SIG-M5 (cell line): ENCODE measurements around the gene SP4.

Source experiments
- DNase-seq: peaks from one replicate; lab custom pipeline; 2025; lab: John Stamatoyannopoulos, UW

The SP4 gene

GRCh38 chr7:21427871-21428658 is at the start of gene SP4:
TSS of gene SP4 (plus strand) at chr7:21428083. CDS start at chr7:21428252, 169 bp downstream.
- peak; percentile 63 for DNase-seq

GRCh38 chr7:21383227-21384220 is 44.4 kb upstream of the SP4 start:
- DNase-seq, result no peak

DNA sequence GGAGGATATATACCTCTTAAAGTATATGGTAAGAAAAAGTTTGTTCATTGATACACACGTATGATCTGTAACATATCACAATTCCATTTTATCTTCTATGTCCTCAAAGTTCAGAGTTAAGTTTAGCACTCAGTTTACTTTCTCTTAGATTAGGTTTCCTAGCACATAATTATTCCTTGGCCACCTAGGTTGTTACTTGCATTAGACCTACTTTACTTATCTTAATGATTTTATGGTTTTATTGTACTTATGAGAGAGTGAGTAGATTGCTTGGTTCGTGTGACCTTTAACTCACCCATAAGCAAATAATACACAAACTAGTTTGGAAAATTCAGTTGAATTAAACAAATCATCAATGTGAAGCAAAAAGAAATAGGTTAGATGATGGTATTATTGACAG is 33.9 kb upstream of the SP4 start:
- DNase-seq, result no peak

DNA sequence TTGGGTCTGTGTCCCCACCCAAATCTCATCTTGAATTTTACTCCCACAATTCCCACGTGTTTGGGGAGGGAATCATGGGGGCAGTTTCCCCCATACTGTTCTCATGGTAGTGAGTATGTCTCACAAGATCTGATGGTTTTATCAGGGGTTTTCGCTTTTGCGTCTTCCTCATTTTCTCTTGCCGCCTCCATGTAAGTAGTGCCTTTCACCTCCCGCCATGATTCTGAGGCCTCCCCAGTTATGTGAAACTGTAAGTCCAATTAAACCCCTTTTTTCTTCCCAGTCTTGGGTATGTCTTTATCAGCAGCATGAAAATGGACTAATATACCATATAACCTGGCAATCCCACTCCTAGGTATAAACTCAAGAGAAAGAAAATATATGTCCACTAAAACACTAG is 25.9 kb upstream of the SP4 start:
- no peak for DNase-seq

- no peak for DNase-seq
These were observed 19.9 kb upstream of the SP4 start for GRCh38 chr7:21407796-21408480.

GRCh38 chr7:21408481-21408820 is 19.4 kb upstream of the SP4 start:
- DNase-seq, result no peak

DNA sequence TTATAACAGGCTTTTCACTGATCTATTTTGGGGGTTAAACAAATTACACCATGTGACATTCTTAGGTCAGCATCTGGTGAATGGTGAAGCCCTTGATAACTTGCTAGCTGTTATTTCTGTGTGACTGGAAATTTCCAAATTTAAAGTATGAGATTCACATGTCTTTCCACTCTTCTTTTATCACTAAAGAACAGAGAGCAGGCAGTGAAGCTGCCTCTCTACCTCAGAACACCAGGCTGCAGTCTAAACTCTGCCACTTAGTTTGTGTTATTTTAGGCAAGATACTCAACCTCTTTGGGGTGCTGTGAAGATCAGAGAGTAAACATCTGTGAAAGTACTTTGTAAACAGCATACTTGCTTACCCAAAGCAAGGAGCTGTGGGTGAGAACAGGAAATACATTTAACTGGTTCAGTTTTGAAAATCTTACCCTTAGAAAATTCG is 15.5 kb upstream of the SP4 start:
- no peak for DNase-seq

- DNase-seq, result no peak
These were observed 14.9 kb upstream of the SP4 start for GRCh38 chr7:21412957-21413356.

DNA sequence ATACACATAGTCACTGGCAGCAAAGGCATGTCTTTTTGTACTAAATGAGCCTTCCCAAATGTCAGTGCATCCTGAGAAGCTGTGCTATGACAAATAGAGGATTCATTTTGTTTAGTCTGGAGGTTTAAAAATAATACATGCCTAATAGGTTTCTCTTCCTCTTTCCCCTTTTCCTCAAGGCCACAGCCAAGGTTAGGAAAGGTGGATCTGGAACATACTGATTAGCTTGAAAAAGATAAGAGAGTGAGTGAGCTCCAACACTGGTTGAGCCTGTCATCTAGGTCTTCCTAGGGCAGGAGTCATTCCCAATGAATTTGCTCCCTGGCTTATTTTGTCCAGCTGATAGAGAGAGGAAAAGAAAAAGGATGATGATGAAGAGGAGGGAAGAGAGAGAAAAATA is 14.4 kb upstream of the SP4 start:
- DNase-seq, result no peak

GRCh38 chr7:21414795-21415393 is 13.0 kb upstream of the SP4 start:
- no peak for DNase-seq

DNA sequence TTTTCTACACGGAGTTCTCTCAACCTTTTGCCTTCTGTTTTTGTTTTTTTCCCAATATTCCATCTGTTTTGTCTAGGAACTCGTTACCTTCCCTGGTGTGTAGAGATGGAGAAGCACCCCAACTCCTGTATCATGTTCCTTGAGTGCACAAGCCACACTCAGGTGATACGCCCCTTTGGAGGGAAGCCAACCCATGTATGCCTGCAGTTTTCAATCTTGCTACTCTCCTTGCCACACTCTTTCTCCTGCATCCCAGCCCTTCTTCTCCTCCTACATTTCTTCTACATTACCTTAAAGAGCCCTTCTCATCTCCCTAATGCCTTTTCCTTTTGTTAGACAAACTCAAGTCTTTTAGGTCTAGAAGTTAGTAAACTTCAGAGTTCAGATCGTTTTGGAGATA is 10.2 kb upstream of the SP4 start:
- no peak for DNase-seq

GRCh38 chr7:21422751-21423150 is 5.1 kb upstream of the SP4 start:
- no peak for DNase-seq

- DNase-seq, result no peak
These were observed 2.6 kb upstream of the SP4 start for GRCh38 chr7:21425290-21425689.

GRCh38 chr7:21426286-21427181 is 1.3 kb upstream of the SP4 start:
- no peak for DNase-seq

- peak; percentile 94 for DNase-seq
These were observed 557 bp upstream of the SP4 start for GRCh38 chr7:21427182-21427870.

- DNase-seq, result no peak
These were observed 717 bp downstream of the SP4 start for GRCh38 chr7:21428659-21428941.

GRCh38 chr7:21429021-21429420 is 1.1 kb downstream of the SP4 start:
- no peak for DNase-seq

DNA sequence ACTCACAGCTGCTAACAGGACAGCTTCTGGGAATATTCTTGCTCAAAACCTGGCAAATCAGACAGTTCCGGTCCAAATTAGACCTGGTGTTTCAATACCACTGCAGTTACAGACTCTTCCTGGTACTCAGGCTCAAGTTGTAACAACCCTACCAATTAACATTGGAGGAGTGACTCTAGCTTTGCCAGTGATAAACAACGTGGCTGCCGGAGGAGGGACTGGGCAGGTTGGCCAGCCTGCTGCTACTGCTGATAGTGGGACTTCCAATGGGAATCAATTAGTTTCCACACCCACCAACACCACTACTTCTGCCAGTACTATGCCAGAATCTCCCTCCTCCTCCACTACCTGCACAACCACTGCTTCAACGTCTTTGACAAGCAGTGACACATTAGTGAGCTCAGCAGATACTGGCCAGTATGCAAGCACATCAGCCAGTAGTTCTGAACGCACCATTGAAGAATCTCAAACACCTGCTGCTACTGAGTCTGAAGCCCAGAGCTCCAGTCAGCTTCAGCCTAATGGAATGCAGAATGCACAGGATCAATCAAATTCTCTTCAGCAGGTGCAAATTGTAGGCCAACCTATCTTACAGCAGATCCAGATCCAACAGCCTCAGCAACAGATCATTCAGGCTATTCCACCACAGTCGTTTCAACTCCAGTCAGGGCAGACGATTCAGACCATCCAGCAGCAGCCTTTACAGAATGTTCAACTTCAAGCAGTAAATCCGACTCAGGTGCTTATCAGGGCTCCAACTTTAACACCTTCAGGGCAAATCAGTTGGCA is 2.1 kb downstream of the SP4 start:
- DNase-seq, result no peak

DNA sequence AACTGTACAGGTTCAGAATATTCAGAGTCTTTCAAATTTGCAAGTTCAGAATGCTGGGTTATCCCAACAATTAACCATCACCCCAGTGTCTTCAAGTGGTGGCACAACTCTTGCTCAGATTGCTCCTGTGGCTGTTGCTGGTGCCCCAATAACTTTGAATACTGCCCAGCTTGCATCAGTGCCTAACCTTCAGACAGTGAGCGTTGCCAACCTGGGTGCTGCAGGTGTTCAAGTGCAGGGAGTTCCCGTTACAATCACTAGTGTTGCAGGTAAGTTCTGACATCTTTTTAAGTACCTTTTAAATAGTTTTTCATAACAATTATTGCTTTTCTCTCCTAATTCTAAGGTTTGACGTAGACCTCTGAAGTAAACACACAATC is 2.7 kb downstream of the SP4 start:
- no peak for DNase-seq
